ENCODE measurements around the gene TNFRSF12A. TPM values are rescaled to one million over a fixed set of nuclear protein-coding genes. Genes with fewer than 3 reads are reported as not detected.
A peak's percentile ranks its signal among the peaks of the same experiment; 100 is the strongest.

TNFRSF12A gene
- total and polyA plus RNA-seq, 2 of the 13 experiments (the other 11 are each of a cell fraction or from before 2014, with no cell fraction given): 61.9 to 66.0 TPM

DNA sequence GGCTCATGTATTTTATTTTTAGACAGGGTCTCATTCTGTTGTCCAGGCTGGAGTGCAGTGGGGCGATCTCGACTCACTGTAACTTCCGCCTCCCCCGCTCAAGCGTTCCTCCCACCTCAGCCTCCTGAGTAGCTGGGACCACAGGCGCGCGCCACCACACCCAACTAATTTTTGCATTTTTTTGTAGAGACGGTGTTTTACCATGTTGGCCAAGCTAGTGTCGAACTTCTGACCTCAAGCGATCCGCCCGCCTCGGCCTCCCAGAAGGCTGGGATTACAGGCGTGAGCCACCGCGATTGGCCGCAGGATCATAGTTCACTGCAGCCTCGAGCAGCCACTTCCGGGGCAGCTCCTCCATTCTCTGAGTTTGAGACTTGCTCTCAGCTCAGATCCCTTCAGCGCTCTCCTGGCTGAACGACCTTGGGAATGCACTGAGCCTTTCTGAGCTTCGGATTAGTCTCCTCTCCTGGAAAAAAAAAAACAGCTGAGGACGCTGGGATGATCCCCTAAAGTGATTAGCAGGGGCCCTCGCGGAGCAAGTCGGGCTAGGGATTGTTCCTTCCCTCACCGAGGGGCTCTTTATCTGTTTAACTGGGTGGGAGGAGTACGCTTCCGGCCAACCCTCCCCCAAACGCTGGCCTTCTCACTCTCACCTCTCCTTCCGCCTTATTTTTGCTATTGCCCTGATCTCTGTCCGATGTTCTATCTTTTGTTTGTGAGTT, 38.8 kb upstream of the TNFRSF12A start (continued):
- TF ChIP-seq KAT2B (IDR thresholded peaks at IDR 0.05; ENCODE audit: borderline replicate concordance, low read depth, low read length) (no peak), GABPB1 (CRISPR knock-in tag; IDR thresholded peaks at IDR 0.05) (peak; percentile 91), TCF12 (IDR thresholded peaks at IDR 0.05) (no peak), TCF12 (CRISPR knock-in tag; IDR thresholded peaks at IDR 0.05) (no peak; the same call in 1 of the 2 replicates), ZNF512 (CRISPR knock-in tag; IDR thresholded peaks at IDR 0.05) (no peak), KLF15 (CRISPR knock-in tag; IDR thresholded peaks at IDR 0.05; ENCODE audit: borderline replicate concordance) (peak; percentile 29; the same call in 1 of the 2 replicates), ZC3H4 (CRISPR knock-in tag; IDR thresholded peaks at IDR 0.05; ENCODE audit: borderline replicate concordance) (0 out of 2 replicates have a peak, but pooled peaks have one; percentile 71), NR2C2 (CRISPR knock-in tag; IDR thresholded peaks at IDR 0.05; ENCODE audit: borderline replicate concordance) (peak; percentile 92), BATF2 (CRISPR knock-in tag; IDR thresholded peaks at IDR 0.05) (no peak), REXO4 (CRISPR knock-in tag; IDR thresholded peaks at IDR 0.05; ENCODE audit: borderline replicate concordance) (no peak), ZNF609 (CRISPR knock-in tag; IDR thresholded peaks at IDR 0.05; ENCODE audit: borderline replicate concordance) (no peak), MYC (CRISPR knock-in tag; IDR thresholded peaks at IDR 0.05; ENCODE audit: borderline replicate concordance) (no peak; the same call in 1 of the 2 replicates), SIN3B (IDR thresholded peaks at IDR 0.05; ENCODE audit: low read length) (no peak), ZNF746 (CRISPR knock-in tag; IDR thresholded peaks at IDR 0.05) (peak; percentile 26; the same call in 1 of the 2 replicates), ZFP62 (CRISPR knock-in tag; IDR thresholded peaks at IDR 0.05) (no peak), ZBTB38 (CRISPR knock-in tag; IDR thresholded peaks at IDR 0.05) (no peak)
- TF ChIP-seq, protein P1, sequence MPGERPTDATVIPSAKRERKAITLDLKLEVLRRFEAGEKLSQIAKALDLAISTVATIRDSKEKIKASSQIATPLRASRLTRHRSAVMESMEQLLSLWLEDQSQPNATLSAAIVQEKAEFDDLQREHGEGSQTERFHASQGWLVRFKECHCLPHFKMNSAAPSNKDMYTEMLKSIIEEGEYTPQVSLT (CRISPR knock-in tag; IDR thresholded peaks at IDR 0.05; ENCODE audit: borderline replicate concordance, low read depth): no peak
- TF ChIP-seq, protein P2, sequence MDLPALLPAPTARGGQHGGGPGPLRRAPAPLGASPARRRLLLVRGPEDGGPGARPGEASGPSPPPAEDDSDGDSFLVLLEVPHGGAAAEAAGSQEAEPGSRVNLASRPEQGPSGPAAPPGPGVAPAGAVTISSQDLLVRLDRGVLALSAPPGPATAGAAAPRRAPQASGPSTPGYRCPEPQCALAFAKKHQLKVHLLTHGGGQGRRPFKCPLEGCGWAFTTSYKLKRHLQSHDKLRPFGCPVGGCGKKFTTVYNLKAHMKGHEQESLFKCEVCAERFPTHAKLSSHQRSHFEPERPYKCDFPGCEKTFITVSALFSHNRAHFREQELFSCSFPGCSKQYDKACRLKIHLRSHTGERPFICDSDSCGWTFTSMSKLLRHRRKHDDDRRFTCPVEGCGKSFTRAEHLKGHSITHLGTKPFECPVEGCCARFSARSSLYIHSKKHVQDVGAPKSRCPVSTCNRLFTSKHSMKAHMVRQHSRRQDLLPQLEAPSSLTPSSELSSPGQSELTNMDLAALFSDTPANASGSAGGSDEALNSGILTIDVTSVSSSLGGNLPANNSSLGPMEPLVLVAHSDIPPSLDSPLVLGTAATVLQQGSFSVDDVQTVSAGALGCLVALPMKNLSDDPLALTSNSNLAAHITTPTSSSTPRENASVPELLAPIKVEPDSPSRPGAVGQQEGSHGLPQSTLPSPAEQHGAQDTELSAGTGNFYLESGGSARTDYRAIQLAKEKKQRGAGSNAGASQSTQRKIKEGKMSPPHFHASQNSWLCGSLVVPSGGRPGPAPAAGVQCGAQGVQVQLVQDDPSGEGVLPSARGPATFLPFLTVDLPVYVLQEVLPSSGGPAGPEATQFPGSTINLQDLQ (CRISPR knock-in tag; IDR thresholded peaks at IDR 0.05): no peak

Measured in HepG2 (cell line).